ENCODE measurements around the gene NAA35.

Gene NAA35

DNA sequence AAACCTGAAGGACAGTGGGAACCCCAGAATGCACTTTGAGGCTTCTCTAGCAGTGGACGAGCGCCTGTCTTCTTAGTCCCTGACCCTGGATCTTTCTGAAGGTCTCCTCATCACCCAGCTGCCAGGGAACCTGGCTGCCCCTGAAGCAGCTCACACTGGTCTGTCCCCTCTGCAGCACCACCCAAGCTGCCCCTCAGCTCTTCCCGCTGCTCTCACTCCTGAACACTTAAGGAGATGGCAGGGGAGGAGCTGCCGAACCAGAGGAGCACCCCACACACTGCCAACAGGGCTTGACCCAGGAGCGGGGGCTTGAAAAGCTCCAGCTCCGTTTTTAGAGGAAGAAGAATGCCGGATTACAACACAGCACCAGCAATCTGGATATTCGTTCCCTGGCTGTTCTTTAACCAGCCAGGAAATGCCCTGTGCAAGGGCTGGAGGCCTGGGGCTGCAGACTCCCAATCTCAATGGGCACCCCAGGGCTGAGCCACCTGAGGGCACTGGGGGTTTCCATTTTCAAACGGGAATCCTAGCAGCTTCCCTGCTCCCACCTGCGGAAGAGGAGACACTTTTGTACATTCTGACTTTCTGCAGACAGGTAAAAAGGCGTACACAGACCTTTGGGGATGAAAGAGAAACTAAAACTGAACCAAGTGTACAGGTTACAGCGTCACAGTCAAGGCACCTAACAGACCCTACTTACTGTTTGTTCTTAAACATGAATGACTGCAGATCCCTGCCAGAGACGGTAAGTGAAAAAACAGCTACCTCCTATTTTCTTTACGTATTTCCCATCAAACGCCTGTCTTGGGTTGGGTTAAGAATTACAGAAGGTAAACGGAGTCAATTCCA is 122.1 kb downstream of the NAA35 start:
- DNase-seq (ENCODE audit: low spot score) = no peak

GRCh38 chr9:86064220-86064619 is 123.3 kb downstream of the NAA35 start:
- no peak for DNase-seq (ENCODE audit: low spot score)

DNA sequence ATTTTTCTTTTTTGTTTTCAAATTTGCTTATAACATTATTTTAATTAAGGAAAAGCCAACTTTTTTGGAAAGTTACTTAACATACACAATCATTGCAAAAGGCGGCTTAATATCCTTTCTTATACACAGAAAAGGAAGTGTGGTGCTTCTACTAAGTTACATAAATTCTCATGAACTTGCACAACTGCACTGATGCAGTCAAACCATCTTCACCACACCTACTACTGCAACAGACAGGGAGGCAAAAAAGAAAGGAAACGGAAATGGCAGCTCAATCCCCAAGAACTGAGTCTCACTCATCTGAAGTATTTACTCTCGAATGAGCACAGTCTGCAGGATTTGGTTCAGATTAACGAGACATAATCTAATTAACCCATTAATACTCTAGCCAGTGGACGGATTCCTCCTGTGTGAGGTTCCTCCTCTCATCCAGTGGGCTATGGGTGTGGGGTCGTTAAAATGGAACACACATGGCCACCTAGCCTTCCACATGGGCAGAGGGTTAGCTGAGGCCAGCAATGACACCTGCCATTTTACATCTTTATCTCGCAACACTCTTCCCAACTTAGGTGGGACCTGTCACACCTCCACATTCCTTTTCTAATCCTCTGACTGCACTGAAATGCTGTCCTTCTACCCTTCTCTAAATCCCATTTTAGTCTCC is 128.4 kb downstream of the NAA35 start:
- no peak for DNase-seq (ENCODE audit: low spot score)

All from kidney capillary endothelial cell (primary cell).